CD4-positive, alpha-beta T cell treated with Interleukin-4 for 4 hours (primary cell): ENCODE data around the gene SLC5A9.
"Not testable (repeated sequence)": the region's sequence is repeated elsewhere in the genome, so short reads cannot be mapped to it uniquely, and the experiment has no call there.

Experiments
- DNase-seq: peaks from one replicate; pipeline ENCODE4 v3.0.0-alpha.2; 2020

Gene SLC5A9

DNA sequence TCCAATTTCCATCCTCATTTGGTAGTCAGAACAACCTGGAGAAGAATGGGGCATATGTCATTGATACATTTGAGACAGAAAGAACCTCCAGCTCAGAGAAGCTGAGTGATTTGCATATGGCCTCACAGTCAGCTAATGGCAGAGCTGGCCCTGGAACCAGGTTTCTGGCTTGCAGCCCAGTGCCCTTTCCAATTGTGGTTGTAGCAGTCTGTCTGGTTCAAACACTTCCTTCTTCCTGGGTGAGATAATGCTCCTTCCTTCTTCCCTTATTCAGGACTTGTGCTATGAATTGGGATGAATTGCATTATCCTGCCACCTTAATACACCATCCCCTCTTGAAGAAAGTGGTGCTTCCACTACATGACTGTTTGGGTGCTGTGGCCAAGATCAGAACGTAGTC lies 24.2 kb downstream of the SLC5A9 start:
- DNase-seq: no peak

DNA sequence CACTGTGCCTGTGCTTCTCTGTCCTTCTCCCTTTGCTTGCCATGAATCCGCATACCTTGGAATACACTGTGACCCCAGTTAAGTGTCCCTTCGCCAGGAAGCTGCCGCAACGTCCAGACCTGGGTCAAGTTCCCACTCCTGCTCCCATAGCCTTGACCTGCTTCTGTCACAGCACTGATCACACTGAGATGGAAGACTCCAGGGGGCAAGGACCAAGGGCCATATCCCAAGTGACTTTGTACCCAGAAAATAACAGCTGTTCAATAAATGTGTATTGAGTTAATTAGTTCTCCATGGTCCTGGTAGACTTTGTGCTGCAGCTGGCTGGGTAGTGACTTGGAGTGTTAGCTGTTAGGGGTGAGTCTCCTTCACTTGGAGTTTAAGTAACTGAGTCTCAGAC lies 25.8 kb downstream of the SLC5A9 start:
- DNase-seq: no peak

DNA sequence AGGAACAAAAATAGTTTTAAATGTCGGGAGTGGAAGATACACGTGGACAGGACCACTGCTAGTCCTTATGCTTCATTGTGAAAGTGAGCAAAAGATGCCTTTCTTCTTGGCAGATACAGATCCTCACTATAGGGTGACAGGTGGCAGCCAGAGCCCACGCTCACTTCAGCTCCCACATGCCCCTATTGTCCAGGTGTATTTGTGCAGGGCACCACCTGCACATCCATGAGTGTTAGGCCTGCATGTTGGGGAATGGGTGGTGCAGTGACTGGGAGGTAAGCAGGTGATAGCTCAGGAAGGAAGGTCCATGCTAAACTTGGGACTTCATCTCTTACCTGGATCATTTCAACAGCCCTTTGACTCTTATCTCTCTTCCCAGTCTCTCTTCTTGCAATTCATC lies 27.4 kb downstream of the SLC5A9 start:
- no peak for DNase-seq

DNA sequence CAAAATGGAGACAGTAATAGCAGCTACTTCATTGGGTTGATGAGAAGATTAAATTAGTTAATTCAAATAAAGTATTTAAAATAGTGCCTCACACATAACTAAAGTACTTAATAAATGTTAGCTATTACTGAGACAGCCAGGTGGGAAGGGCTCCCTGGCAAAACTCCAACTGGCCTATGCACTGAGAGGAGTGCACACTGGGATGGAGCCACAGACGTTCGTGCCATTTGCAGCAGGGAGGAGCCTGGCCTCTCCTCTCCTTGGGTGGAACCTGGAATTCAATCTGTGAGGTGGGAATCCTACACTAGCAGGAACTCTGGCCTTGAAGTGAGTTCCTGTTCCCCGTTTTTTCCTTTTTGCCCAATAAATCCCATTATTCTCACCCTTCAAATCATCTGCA lies 28.1 kb downstream of the SLC5A9 start:
- no peak for DNase-seq

DNA sequence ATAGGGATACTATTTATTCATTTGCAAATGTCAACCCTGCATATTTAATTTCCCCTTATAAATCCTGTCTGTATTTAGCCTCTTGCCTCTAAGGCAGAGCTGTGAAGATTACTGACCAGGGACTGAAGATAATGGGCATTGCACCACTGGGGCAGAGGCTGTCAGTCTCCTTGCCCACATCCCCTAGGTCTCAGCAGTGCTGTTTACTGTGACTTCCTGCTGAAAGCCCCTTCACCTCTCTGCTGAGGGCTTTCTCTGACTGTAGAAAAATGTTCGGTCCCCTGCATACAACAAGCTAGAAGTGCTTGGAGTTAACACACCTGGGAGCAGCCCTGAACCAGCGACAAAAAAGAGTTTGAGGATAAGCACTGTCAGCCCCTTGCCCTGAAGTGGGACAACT lies 28.8 kb downstream of the SLC5A9 start:
- no peak for DNase-seq

DNA sequence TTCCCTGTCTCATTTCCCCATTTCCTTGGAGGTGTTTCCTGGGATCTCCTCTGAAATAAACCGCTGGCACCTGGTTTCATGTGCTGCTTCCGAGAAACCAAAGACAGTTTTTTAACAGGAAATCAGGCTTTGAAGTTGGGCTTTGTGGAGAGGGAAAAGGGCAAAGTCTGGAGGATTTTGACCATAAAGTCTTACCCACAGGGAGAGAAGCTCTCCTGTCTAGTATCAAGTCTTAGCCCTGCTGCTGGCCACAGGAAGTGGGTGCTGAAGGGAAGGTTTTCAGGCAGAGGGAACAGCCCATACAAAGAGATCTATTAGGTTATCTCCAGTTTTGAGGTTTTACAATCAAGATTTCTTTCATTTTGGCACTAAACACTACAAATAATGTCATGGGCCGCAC lies 29.3 kb downstream of the SLC5A9 start:
- DNase-seq: no peak

DNA sequence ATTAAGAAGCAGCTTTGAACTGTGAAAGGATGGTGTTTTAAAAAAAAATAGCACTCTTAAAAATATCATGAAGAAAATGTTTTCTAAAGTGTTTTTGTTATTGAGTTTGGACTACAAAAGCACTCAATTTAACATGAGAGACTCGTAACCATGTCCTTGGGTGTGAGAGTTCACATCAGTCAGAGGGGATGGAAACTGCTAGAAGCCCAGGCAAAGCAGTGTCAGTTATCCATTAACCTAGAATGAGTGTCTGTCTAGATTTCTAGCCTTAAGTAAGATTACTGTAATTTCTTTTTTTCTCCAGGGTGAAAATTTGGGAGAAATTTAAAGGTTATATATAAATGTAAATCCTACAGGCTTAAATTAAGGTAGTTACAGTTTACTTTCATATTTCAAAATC lies 31.7 kb downstream of the SLC5A9 start:
- no peak for DNase-seq

DNA sequence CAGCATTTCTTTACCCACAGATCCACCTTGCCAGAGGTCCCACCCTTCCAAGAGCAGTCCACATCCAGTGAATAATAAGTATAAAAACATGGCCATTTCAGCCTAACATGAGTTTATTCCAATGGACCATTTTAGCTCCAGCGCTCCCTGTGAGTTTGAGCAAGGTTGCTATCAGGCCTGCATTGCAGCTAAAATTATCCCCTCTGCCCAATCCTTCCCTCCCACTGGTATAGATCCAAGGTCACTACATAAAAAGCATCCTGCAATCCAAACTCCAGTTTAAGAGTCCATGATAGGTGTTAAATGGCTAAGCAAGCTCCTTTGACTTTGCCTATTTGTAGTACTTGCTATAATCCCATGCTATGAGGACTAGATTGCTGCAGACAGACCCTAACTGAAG lies 35.6 kb downstream of the SLC5A9 start:
- DNase-seq: no peak

DNA sequence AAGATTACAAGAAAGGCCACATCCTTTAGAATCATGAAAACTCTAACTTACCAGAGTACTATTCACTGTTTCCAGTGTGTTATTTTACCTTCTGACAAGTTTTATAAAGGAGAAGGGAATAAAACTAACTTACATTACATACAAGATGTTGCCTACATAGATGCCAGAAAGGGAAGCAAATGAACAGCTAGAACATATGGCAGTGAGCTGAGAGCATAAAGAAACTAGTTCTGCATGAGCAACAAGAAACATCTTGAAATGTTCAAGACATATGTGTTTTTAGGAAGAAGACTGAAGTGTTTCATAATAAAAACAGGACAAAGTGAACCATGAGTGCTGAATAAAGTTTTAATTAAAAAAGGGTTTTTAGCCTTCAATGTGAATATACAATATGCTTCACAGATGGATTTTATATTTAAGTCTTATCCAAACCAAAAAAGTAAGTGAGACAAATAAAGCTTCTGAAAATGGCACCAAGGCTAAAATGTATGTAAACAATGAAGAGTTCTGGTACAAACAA lies 39.4 kb downstream of the SLC5A9 start:
- DNase-seq: no peak

DNA sequence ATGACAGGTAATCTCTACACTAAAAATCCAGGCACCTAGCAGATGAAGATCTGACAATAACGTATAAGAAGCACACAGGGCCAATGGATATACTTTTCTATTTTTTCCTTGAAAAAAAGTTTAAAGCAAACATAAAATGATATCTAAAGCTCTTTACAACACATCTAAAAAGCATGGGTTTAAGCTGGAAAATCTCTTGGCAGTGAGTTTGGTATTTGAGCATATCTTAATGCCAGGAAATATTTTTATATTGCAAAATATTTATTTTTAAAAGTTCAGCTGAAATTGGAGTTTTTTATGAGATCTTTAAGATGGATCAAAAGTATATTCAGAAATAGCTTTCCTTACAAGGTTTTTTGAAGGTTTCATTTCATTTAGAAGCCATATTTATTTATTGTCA lies 40.5 kb downstream of the SLC5A9 start:
- DNase-seq: no peak

DNA sequence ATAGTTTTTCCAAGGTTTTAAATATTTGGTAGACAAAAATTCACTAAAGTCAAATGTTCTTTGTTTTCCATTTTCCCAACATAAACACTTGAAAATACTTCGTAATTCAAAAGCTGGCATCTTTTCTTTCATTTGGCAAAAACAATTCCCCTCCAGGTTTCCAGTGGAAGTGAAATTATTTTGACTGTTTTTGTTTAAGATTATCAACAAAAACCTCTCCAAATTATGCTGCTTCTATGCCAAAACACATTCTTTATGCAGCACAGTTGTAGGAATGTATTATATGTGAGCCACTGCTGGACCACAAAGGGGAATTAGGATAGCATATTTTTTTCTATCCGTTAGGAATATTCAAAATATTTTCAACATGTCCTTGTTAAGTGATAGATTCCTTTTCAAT lies 44.1 kb downstream of the SLC5A9 start:
- no peak for DNase-seq

DNA sequence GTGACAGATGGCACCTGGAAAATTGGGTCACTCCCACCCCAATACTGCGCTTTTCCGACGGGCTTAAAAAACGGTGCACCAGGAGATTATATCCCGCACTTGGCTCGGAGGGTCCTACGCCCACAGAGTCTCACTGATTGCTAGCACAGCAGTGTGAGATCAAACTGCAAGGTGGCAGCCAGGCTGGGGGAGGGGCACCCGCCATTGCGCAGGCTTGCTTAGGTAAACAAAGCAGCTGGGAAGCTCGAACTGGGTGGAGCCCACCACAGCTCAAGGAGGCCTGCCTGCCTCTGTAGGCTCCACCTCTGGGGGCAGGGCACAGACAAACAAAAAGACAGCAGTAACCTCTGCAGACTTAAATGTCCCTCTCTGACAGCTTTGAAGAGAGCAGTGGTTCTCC lies 54.9 kb downstream of the SLC5A9 start:
- not testable (repeated sequence) for DNase-seq

DNA sequence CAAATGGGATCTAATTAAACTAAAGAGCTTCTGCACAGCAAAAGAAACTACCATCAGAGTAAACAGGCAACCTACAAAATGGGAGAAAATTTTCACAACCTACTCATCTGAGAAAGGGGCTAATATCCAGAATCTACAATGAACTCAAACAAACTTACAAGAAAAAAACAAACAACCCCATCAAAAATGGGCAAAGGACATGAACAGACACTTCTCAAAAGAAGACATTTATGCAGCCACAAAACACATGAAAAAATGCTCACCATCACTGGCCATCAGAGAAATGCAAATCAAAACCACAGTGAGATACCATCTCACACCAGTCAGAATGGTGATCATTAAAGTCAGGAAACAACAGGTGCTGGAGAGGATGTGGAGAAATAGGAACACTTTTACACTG lies 59.8 kb downstream of the SLC5A9 start:
- not testable (repeated sequence) for DNase-seq

DNA sequence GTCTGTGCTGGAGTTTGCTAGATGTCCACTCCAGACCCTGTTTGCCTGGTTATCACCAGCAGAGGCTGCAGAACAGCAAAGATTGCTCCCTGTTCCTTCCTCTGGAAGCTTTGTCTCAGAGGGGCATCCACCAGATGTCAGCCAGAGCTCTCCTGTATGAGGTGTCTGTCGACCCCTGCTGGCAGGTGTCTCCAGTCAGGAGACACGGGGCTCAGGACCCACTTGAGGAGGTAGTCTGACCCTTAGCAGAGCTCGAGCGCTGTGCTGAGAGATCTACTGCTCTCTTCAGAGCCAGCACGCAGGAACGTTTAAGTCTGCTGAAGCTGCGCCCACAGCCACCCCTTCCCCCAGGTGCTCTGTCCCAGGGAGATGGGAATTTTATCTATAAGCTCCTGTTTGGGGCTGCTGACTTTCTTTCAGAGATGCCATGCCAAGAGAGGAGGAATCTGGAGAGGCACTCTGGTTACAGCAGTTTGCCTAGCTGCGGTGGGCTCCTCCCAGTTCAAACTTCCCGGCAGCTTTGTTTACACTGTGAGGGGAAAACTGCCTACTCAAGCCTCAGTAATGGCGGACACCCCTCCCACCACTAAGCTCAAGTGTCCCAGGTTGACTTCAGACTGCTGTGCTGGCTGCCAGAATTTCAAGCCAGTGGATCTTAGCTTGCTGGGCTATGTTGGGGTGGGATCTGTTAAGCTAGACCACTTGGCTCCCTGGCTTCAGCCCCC lies 62.3 kb downstream of the SLC5A9 start:
- DNase-seq: not testable (repeated sequence)

DNA sequence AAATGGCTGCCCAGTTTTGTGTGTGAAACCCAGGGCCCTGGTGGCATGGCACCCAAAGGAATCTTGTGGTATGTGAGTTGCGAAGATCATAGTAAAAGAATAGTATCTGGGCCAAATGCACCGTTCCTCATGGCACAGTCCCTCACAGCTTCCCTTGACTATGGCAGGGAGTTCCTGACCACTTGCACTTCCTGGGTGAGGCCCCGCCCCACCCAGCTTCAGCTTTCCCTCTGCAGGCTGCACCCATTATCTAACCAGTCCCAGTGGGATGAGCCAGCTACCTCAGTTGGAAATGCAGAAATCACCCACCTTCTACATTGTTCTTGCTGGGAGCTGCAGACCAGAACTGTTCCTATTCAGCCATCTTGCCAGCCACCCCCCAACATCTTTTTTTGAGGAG lies 63.0 kb downstream of the SLC5A9 start:
- DNase-seq: no peak

DNA sequence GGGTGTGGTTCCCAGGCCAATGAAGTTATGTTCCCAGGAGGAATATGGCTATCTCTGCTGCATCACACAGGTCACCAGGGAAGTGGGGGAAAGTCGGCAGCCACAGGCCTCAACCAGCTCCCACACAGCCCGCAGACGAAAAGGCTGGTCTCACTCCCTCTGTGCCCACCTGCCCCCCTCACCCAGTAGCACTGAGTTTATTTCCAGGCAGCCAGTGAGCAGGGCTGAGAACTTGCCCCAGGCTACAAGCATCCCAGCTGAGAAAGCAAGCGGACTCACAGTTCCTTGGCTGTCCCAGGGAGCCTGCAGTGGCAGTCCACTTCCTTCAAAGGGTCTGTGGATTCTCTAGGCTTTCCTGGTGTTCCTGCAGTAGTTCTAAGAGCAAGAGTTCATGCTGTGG lies 68.9 kb downstream of the SLC5A9 start:
- no peak for DNase-seq

DNA sequence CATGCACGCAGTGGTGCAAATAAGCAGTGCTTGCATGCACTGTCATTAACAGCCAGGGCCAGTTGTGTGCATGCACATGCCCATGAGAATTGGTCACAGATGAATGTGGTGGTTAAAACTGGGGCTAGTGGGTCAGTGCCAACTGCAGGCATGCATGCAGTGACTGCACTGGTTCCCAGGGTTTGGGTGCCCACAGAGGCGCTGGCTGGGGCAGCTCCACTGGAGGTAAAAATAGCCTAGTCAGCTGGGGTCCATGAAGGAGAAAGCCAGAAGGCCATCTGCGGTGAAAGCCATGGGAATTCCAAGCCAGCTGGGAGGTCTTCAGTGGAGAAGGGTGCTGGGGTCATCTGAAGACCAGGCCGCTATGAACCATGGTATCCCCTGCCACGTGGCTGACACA lies 70.2 kb downstream of the SLC5A9 start:
- DNase-seq: no peak

DNA sequence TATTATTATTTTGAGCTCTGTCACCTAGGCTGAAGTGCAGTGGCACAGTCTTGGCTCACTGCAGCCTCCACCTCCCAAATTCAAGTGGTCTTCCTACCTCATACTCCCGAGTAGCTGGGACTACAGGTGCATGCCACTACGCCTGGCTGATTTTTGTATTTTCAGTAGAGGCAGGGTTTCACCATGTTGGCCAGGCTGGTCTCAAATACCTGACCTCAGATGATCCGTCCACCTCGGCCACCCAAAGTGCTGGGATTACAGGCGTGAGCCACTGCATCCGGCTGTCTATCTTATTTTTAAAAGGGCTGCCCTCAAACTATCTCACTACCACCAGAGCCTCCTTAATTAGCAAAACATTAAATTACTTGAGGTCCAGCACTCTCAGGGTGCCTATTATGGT lies 71.6 kb downstream of the SLC5A9 start:
- DNase-seq: not testable (repeated sequence)

DNA sequence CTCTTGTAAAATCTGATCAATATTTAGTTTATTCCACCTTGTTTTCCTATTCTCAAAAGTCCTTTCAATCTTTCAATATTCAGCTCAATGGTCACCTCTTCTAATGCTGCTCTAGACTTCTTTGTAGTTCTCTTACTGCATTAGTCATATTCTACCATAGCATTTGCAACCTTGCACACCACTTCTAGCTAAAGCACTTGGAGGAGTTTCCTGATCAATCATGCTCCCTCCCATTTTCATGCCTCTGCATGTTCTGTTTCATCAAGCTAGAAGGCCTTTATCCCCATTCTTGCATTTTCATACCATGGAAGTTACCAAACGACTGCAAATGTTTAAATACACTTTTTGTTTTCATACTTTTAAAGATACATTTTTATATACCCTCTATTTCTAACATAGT lies 72.1 kb downstream of the SLC5A9 start:
- no peak for DNase-seq
